ENCODE data around the gene CAPN5. TPM values are rescaled to one million over a fixed set of nuclear protein-coding genes. Genes with fewer than 3 reads are reported as not detected.

Gene CAPN5
- total and polyA plus RNA-seq, 2 experiments from 2014 or later, result 10.2 to 32.2 TPM

DNA sequence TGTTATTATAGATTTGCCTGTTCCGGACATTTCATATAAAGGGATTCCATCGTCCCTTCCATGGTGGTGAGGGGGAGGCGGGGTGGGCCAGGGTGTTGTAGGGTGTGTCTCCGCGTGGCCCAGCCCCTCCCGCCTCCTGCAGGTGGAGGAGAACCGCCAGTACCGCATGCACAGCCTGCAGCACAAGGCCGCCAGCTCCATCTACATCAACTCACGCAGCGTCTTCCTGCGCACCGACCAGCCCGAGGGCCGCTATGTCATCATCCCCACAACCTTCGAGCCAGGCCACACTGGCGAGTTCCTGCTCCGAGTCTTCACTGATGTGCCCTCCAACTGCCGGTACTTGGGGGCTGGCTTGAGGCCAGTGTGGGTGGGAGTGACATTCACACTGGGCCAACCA lies 53.8 kb downstream of the CAPN5 start:
- Histone ChIP-seq H3F3A (replicated peaks; ENCODE audit: low read depth) (no peaks in the 10 kb centered on the region), H3K27me3 (ENCODE audit: insufficient read depth) (no peaks in the 10 kb centered on the region), H3K4me3 (no peak overlapping the region), H3K79me2 (replicated peaks; ENCODE audit: insufficient read depth) (no peaks in the 10 kb centered on the region), H2AFZ (no peak overlapping the region), H3K4me1 (ENCODE audit: insufficient read depth) (no peaks in the 10 kb centered on the region), H3K36me3 (ENCODE audit: insufficient read depth) (no peaks in the 10 kb centered on the region), H4K20me1 (replicated peaks; ENCODE audit: insufficient read depth) (no peaks in the 10 kb centered on the region; the same call in 1 of the 2 replicates), H3K27ac (ENCODE audit: low read depth) (no peak overlapping the region), H3K9me2 (ENCODE audit: insufficient read depth) (no peaks in the 10 kb centered on the region), H3K4me2 (no peak overlapping the region)
- Mint-ChIP-seq H3K27me3 (ENCODE audit: insufficient read depth, low read depth, poor library complexity) (peaks cover 13% of the 10 kb centered on the region), H3K9me3 (no peaks in the 10 kb centered on the region), H3K36me3 (ENCODE audit: low read depth) (peaks cover 5% of the 10 kb centered on the region; the same call in 1 of the 3 replicates), H3K4me1 (no peaks in the 10 kb centered on the region), H3K27ac (no peak overlapping the region), H3K4me3 (no peak overlapping the region)
- TF ChIP-seq NANOG (IDR thresholded peaks at IDR 0.05; ENCODE audit: borderline replicate concordance) (no peak), ZNF331 (CRISPR knock-in tag; IDR thresholded peaks at IDR 0.05; ENCODE audit: low read depth) (no peak)
- TF ChIP-seq, protein P1, sequence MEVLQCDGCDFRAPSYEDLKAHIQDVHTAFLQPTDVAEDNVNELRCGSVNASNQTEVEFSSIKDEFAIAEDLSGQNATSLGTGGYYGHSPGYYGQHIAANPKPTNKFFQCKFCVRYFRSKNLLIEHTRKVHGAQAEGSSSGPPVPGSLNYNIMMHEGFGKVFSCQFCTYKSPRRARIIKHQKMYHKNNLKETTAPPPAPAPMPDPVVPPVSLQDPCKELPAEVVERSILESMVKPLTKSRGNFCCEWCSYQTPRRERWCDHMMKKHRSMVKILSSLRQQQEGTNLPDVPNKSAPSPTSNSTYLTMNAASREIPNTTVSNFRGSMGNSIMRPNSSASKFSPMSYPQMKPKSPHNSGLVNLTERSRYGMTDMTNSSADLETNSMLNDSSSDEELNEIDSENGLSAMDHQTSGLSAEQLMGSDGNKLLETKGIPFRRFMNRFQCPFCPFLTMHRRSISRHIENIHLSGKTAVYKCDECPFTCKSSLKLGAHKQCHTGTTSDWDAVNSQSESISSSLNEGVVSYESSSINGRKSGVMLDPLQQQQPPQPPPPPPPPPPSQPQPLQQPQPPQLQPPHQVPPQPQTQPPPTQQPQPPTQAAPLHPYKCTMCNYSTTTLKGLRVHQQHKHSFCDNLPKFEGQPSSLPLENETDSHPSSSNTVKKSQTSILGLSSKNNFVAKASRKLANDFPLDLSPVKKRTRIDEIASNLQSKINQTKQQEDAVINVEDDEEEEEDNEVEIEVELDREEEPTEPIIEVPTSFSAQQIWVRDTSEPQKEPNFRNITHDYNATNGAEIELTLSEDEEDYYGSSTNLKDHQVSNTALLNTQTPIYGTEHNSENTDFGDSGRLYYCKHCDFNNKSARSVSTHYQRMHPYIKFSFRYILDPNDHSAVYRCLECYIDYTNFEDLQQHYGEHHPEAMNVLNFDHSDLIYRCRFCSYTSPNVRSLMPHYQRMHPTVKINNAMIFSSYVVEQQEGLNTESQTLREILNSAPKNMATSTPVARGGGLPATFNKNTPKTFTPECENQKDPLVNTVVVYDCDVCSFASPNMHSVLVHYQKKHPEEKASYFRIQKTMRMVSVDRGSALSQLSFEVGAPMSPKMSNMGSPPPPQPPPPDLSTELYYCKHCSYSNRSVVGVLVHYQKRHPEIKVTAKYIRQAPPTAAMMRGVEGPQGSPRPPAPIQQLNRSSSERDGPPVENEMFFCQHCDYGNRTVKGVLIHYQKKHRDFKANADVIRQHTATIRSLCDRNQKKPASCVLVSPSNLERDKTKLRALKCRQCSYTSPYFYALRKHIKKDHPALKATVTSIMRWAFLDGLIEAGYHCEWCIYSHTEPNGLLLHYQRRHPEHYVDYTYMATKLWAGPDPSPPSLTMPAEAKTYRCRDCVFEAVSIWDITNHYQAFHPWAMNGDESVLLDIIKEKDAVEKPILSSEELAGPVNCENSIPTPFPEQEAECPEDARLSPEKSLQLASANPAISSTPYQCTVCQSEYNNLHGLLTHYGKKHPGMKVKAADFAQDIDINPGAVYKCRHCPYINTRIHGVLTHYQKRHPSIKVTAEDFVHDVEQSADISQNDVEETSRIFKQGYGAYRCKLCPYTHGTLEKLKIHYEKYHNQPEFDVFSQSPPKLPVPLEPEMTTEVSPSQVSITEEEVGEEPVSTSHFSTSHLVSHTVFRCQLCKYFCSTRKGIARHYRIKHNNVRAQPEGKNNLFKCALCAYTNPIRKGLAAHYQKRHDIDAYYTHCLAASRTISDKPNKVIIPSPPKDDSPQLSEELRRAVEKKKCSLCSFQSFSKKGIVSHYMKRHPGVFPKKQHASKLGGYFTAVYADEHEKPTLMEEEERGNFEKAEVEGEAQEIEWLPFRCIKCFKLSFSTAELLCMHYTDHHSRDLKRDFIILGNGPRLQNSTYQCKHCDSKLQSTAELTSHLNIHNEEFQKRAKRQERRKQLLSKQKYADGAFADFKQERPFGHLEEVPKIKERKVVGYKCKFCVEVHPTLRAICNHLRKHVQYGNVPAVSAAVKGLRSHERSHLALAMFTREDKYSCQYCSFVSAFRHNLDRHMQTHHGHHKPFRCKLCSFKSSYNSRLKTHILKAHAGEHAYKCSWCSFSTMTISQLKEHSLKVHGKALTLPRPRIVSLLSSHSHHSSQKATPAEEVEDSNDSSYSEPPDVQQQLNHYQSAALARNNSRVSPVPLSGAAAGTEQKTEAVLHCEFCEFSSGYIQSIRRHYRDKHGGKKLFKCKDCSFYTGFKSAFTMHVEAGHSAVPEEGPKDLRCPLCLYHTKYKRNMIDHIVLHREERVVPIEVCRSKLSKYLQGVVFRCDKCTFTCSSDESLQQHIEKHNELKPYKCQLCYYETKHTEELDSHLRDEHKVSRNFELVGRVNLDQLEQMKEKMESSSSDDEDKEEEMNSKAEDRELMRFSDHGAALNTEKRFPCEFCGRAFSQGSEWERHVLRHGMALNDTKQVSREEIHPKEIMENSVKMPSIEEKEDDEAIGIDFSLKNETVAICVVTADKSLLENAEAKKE (CRISPR knock-in tag; IDR thresholded peaks at IDR 0.05), result no peak
- no peak for ATAC-seq
- no peak for DNase-seq (ENCODE audit: low spot score)

DNA sequence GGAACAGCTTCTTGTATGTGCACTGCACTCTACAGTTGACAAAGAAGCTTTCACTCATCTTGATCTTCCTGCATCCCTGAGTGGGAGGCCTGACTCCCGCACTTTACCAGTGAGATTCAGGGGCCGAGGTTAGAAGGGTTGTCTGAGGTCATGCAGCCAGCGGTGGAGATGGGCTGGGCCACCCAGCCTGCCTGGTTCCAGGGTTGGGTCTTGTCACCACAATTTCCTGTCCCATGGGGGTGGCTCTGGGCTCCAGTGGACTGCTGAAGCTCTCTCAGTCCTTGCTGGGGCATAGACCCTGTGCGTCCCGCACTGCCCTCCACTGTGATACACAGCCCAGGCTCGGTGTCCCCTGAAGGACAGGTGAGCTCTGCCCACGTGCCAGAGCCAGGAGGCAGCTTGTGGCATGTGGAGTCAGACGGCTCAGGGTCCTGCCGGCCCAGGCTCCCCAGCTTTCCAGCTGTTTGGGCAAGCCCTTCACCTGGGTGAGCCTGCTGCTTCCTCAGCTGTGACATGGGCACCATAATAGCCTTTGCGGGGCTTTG lies 54.4 kb downstream of the CAPN5 start:
- no peaks in the 10 kb centered on the region for H3K36me3 ChIP-seq (ENCODE audit: insufficient read depth)
- no peak overlapping the region for H3K4me3 ChIP-seq
- no peak overlapping the region for H3K27ac Mint-ChIP-seq
- no peaks in the 10 kb centered on the region; the same call in 1 of the 2 replicates for H4K20me1 ChIP-seq (replicated peaks; ENCODE audit: insufficient read depth)
- H3K4me1 ChIP-seq (ENCODE audit: insufficient read depth), result no peaks in the 10 kb centered on the region
- peaks cover 1% of the 10 kb centered on the region; the same call in 2 of the 3 replicates for H3K4me1 Mint-ChIP-seq
- no peaks in the 10 kb centered on the region for H3K9me2 ChIP-seq (ENCODE audit: insufficient read depth)
- H3K27me3 Mint-ChIP-seq (ENCODE audit: insufficient read depth, low read depth, poor library complexity), result peaks cover 13% of the 10 kb centered on the region
- no peak overlapping the region for H3K27ac ChIP-seq (ENCODE audit: low read depth)
- no peaks in the 10 kb centered on the region for H3F3A ChIP-seq (replicated peaks; ENCODE audit: low read depth)
- H3K4me3 Mint-ChIP-seq, result no peak overlapping the region
- H3K79me2 ChIP-seq (replicated peaks; ENCODE audit: insufficient read depth), result no peaks in the 10 kb centered on the region
- no peak for DNase-seq (ENCODE audit: low spot score)
- peaks cover 5% of the 10 kb centered on the region; the same call in 1 of the 3 replicates for H3K36me3 Mint-ChIP-seq (ENCODE audit: low read depth)
- no peak for ATAC-seq
- H3K4me2 ChIP-seq, result no peak overlapping the region
- H3K27me3 ChIP-seq (ENCODE audit: insufficient read depth), result no peaks in the 10 kb centered on the region
- H3K9me3 Mint-ChIP-seq, result no peaks in the 10 kb centered on the region
- no peak overlapping the region for H2AFZ ChIP-seq
- TF ChIP-seq, protein P2, sequence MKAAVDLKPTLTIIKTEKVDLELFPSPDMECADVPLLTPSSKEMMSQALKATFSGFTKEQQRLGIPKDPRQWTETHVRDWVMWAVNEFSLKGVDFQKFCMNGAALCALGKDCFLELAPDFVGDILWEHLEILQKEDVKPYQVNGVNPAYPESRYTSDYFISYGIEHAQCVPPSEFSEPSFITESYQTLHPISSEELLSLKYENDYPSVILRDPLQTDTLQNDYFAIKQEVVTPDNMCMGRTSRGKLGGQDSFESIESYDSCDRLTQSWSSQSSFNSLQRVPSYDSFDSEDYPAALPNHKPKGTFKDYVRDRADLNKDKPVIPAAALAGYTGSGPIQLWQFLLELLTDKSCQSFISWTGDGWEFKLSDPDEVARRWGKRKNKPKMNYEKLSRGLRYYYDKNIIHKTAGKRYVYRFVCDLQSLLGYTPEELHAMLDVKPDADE (IDR thresholded peaks at IDR 0.05), result no peak
- TF ChIP-seq ZNF114 (CRISPR knock-in tag; IDR thresholded peaks at IDR 0.05) (no peak), JUNB (IDR thresholded peaks at IDR 0.05; ENCODE audit: unreplicated experiment) (no peak), EZH2phosphoT487 (IDR thresholded peaks at IDR 0.05; ENCODE audit: unreplicated experiment) (no peak), ZNF331 (CRISPR knock-in tag; IDR thresholded peaks at IDR 0.05; ENCODE audit: low read depth) (no peak)

Measured in GM23338 (cell line).